HG02884 (cell line): ENCODE data around the gene UMAD1.

Experiments
- ATAC-seq: cut with Tn5 transposase; IDR thresholded peaks from one replicate; pipeline ENCODE4 v1.9.1; 2021; ENCODE audit warnings: mild to moderate bottlenecking, moderate library complexity; ENCODE audit not compliant: unreplicated experiment

The UMAD1 gene

DNA sequence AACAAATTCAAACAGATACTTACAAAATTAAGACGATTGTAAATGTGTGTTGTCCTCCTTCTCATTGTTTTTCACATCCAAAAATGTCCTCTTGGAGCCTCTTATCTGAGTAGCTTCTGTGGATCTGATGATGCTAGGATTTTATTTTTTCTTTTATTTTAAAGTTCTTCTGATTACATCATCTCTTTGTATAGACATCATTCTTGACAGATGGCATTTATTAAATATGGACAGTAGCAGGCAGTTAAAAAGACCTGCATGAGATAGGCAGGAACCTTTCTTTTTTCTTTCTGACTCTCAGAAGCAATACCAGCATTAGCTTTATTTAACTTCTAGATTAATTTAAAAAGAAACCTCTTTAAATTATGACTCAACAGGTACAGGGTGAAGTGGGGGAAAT, 77.9 kb downstream of the UMAD1 start, which contains the start of gene RPA3:
TSS of gene RPA3 (minus strand) at position 116 of the 400 bp plus-strand sequence. CDS start 78,189 bp downstream, outside the sequence.
- no peak for ATAC-seq

DNA sequence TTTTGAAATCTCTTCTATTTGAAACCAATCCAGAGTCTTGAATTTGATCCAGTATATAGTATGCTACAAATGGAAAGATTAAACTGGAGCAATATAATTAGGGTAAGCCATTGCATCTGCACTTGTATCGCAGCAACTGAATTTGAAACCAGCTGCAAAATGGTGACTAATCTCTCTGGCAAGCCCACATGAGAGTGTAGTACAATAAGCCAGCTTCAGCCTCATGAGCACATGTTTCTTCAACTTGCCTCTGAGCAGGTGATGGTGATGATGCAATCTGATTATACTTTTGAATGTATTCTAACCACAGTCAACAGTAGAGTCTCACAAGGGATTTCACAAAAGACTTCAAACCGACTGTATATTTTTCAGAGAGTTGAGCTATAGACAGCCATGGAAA, 78.7 kb downstream of the UMAD1 start:
- peak; percentile 97 for ATAC-seq

DNA sequence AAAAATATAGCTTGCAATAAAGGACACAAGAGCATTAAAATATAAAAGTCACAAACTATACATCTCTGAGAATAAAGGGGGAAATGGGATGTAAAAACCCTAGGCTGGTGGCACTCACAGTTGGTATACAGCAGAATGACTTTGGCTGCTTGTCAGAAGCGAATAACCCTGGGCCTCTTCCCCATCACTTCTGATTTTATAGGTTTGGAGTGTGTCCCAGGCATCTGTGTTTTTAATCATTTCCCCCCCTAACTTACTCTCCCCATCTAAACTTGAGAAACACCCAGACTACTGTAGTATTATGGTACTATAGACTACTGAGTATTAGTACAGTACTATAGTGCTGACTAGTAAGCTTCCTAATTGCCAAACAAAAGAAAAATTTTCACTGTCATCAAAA, 79.6 kb downstream of the UMAD1 start:
- no peak for ATAC-seq

DNA sequence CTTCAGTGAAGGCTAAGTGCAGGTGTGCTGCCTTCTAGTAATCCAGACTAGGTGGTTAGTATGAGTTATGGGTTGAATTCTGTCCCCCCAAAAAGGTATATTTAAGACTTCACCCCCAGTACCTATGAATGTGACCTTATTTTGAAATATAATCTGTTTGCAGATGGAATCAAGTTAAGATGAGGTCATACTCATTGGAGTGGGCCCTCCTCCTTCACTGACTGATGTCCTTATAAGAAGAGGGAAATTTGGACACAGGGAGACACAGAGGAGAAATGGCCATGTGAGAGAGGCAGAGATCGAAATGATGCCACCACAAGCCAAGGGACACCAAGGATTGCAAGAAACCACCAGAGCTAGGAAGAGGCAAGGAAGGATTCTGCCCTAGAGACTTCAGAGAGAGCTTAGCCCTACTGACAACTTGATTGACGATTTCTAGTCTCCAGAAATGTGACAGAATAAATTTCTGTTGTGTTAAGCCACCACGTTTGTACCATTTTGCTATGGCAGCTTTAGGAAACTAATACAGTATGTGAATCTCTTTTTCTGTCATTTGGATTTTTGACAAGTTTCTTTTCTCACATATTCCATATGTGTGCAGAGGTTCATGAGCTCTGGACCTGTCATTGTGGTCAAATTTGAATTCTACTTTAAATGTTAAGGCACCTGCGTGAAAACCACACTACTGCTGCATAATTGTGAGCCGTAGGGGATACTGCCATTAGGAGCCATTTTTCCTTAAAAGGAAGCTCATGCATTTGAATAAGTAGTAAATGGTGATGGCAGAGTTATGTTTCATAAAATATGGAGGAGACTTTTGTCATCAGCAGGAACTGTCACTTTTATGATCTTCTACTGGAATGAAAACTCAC, 80.4 kb downstream of the UMAD1 start:
- ATAC-seq: peak; percentile 29

DNA sequence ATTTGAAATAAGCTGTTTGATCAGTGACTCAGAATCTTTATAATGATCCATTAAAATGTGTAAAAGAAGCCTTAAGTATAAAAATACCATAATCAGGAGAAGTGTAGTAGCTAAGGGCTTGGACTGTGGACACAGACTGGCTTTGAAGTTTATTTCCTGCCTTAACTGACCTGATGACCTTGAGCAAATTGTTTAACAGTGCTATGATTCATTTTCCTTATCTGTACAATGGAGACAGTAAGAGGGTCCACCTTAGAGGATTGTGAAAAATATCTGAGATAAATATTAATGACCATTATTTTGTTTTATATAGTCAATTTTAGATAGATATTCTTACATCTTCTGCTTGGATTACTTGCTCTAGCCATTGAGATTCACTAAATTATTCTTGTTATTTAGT, 91.2 kb downstream of the UMAD1 start:
- no peak for ATAC-seq

DNA sequence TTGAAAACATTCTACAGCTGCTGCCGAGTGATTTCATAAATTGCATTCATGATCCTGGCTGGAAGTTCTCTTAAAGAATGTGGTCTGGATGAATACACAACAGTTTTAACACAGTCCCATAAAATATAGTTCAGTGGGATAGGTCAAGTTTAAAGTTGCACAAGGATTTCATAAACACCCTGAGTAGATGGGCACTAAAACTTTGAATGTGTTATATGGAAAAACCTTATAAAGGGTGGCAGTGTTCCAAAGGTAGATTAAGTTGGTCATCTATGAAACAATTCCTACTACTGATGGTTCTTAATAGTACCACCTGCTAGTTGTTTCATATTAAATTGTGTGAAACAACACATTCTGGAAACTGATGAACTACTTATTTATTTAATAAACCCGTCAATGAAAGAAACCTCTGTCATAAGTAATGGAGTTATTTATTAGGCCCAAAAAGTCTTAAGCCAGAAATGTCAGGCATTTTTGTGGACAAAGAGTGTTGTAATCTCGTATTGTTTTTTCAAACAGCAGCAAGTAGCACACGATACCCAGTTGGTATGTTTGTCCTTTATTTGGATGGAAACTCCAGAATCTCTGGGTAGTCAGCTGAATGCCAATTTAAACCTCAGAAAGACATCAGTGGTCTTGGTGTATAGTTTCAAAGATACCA, 92.2 kb downstream of the UMAD1 start:
- no peak for ATAC-seq

DNA sequence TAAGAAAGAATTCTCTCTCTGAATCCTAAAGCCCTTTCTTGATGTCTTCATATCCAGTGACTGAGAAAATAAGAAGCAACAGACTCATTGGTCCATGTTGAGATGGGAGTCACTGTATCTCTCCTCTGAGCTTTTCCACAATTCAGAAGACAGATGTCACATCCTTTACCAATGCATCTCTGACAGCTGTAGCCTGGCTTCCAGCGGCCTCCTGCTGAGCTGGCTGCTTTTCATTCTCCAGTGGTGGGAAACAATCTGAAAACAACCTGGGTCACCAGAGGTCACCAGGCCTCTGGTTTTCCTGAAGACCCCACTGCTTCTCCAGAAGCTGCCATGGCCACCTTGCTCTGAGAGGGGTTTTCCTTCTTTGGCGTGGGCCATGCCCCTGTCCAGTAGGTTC, 96.1 kb downstream of the UMAD1 start:
- no peak for ATAC-seq

DNA sequence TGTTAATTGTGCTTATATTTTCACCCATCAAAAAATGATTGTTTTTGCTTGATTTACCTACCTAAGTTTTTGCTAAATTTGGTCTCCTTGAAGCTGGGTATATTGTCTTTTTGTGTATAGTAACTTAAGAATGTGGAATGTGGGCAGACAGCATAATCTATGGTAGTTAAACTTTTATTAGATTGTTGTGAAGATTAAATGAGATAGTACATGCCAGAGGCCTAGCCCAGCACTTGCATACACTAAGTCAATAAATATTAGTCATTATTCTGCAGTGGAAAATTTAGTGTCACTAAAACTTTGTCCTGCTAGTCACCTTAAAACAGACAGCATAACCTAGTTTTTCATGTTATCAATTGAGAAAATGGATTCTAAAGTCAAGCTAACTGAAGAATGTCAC, 97.1 kb downstream of the UMAD1 start:
- ATAC-seq: no peak

DNA sequence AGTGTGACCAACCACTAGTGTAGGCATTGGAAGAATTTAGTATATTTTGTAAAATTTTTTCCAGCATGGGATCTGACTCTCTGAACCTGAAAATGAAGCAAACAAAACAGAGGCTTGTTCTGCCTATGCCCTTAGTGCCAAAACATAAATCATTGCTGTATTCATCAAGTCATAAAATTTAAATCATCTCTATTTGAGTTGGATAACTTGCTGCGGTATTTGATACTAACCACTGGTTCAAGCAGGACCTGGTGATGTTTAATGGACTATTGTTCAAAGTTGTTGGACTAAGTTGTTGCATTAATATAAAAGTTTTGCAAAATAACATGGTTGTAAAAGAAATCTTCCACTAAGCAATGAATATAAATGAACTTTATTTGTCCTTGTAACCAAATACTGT, 97.6 kb downstream of the UMAD1 start:
- ATAC-seq: no peak

DNA sequence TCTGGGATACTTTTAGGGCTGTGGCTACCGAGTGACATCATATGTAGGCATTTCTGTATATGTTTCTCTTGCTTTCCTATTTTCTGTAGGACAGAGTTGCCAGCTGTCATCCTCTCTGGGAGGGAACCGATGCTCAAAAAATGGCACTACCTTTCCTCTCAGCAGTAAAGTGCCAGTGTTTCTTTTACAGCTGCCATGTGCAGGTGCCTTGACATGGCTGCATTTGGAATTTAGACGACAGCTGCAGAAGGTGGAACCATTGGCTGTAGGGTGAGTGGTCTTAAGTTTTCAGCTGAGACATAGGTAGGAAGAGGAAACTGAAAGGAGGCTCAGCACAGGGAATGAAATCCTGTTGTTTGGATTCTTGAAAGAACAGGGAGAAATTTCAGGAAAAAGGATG, 98.1 kb downstream of the UMAD1 start:
- ATAC-seq: no peak

DNA sequence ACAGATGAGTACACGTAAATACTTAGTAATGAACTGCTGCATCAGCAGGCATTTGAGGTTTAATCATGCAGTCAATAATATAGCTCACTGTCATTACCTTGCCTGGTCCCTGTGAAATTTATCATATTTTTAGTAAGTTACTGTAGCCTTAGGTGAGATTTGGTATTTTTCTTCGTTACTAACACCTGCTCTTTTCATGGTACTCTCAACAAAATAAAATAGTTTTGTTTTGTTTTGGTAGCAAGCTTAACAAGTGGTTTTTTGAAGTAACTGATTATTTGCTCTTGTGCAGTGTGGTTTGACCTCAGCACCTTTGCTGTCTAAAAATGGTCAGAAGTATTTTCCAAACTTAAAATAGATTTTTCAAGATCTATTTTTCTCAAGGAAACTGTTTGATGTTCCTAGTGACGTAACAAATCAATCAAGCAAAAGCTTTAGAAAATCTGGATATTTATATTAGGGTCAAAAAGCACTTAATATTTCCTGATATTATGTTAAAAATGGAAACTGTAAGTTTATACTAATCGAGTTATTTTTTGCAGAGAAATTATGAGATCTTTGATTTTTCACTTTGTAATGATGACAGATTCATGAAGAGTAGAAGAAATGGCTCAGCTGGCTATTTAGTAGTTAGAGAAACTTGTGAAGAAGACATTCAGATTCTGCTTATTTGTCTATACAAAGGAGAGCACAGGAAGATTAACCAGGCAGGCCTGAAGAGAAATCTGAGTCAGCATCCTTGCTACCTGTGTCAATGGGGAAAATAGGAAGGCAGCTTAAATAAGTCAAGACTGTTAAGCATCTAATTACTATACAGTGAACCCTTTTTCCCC, 98.9 kb downstream of the UMAD1 start:
- ATAC-seq: peak; percentile 51

DNA sequence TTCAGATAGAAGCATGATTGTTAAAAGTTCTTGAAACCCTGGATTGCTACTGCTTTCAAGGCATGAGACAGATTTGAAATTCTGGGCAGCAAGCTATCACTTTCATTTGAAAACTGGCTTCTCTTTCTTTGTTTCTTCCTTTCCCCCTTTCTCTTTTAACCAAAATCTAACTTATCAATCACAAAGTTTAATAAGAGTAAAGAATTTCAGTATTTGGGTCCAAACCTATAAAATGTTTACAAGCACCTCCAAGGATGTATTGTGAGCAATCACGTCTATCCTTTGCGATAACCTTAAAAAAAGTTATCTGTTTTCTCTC, 99.4 kb downstream of the UMAD1 start:
- no peak for ATAC-seq

DNA sequence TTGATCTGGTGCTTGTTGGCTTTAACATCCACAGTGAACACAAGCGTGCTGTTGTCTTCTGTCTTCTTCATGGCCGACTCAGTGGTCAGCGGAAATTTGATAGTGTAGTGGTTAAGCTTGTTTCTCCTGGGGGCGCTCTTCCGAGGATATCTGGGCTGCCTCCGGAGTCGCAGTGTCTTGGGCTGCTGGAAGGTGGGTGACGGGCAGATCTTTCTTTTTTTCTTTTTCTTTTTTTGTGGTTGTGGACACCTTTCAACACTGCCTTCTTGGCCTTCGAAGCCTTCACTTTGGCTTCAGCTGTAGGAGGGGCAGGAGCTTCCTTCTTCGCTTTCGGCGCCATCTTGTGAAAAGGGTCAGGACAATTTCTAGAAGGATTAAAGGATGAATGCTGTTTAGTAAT, 101.7 kb downstream of the UMAD1 start:
- no peak for ATAC-seq

DNA sequence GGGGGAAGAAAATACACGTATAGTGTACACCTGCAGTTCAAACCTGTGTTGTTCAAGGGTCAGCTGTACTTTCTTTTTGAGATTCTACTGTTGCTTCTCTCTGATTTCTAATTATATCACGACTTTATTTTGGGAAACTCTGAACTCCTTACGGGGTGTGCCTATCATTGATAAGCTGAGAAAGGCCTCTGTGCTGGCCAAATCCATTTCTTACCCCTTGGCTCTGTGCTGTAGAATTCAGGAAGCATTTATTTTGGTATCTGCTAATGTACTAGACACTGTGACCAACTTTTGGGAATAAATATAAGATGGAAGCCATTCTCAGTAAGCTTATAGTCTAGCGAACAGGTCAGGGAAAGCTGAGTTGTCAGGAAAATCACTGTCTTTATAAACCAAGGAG, 104.7 kb downstream of the UMAD1 start:
- no peak for ATAC-seq

DNA sequence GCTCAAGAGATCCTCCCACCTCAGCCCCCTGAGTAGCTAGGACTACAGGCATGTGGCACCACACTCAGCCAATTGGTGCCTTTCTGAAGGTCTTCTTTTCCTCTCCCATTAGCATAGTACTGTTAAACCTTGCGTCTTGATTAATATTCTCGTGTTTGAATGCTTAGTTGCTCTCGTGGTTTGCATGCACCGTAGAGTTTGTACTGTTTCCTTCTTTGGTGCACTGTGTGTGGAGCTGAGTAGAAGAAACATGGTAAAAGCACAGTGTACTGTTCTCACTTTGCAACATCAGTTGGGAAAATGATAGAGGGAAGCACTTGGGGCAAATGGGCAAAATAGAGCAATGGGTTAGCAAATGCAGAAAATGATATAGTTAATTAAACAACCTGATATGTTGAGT, 105.4 kb downstream of the UMAD1 start:
- ATAC-seq: no peak

DNA sequence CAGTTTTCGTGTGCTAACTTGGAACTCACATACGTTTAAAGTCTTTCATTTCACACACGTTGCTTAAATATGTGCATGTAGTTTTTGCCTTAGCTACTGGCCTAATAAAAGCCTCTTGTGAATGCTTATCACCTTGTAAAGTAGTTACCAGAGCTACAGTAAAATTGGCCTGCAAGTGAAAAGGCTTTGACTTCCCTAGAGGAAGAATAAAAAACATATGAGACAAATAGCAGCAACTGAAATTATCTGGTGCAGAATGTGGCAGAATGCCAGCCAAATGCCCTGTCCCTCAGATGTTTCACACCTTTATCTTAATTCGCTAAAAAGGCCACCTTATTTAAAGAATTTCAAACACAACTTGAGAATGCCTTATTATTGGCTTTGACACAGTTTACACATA, 105.9 kb downstream of the UMAD1 start:
- no peak for ATAC-seq

DNA sequence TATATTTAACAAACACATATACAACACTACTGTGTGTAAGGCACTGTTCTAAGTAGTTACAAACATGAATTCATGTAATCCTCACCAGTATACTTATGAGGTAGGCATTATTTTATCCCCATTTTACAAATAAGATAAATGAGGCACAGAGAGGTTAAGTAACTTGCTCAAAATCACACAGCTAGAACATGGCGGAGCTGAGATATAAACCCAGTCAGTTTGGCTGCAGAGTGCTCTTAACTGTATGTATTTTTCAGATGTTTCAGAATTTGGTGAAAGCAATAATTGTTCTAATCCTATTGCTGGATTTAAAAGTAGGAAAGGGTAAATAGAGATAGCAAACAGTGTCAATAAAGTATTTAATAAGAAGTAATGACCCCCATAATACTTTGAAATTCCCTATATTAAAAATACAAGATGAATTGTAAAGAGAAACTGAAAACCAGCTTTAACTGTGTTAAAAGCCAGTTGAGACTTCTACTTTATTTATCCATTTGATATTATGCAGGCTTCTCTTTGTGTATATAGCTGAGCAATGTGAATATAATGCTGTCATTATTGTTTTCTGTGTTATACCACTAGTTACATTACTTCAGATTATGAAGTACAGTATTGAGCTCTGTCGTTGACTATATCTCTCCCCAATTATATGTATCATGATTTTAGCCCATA, 110.2 kb downstream of the UMAD1 start:
- no peak for ATAC-seq

DNA sequence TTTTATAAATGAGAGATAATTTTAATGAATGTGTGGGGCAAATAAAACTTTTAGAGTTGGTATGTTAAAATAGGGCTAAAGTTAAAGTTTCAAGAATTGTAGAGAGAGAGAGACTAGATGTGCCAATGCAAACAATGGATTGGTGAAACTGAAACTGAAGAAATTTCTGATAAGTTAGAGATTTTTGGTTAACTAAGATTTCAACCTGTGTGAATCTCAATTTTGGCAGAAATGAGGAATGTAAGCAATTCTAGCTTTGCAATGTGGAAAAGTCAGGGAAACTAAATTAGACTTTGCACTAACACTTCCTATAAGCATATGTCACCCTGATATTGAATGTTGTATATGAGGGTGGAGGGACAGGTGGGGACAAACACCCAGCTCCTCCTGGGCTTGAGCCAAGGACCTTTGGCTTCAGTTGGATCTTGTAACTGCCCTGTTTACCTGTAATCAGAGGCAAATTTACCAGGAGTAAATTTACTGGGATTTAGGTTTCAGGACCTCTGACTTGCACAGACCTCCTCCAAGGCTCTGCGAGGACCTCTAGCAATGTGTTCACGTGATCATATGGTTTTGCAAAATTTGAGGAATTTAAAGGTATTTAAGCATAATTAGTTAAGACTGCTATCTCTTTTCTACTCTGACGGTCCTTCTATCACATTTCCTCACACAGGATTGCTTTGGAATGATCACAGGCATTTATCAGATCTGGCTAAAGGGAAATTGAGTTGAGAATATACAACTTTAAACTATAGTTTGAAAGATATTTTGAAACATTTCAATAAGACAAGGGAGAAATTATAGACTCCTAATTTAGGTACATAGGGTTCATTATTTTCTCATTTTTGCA, 110.9 kb downstream of the UMAD1 start:
- ATAC-seq: no peak

DNA sequence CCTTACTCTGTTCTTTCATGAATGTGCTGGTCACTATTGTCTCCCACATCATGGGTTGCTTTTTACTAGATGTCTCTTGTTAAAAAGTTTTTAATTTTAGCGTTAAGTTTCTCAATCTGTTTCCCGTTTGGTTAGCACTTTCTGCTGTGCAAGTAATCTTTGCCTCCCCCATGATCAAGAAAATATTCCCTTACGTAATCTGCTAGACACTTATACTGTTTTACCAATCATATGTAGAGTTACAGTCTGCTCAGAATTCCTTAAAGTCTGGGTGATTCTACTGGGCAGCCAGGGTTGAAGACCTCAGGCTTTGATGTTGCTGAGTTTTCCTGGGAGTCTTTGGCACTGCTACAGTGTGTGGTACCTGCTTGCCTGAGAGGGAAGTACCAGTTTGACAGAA, 116.0 kb downstream of the UMAD1 start:
- ATAC-seq: no peak

DNA sequence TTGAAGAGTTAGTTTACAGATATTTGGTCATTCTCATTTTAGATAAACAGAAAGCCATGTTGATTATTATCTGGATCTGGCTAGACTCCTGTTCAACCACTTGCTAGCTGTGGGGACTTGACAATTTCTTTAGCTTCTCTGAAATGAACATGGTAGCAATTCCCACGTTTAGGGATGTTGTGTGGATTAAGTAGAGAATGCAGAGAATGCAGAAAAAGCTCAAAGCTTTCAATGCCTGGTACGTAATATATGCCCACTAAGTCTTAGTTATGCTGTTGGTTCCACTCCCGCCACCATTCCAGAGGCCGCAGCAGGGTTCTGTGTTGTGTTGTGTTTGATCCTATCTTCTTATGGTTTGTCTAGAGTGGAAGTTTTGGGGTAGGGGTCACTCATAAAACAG, 117.0 kb downstream of the UMAD1 start:
- ATAC-seq: no peak
